ENCODE measurements around the gene CDH4.

GRCh38 chr20:61924211-61924857 is 672.3 kb downstream of the CDH4 start:
- TF ChIP-seq POLR2A (IDR thresholded peaks at IDR 0.05; ENCODE audit: low read length): no peak
- TF ChIP-seq GATA1 (IDR thresholded peaks at IDR 0.05; ENCODE audit: low read depth, low read length): no peak
